ENCODE data around the gene AXL.
"Not testable (repeated sequence)": the region's sequence is repeated elsewhere in the genome, so short reads cannot be mapped to it uniquely, and the experiment has no call there.

The AXL gene

DNA sequence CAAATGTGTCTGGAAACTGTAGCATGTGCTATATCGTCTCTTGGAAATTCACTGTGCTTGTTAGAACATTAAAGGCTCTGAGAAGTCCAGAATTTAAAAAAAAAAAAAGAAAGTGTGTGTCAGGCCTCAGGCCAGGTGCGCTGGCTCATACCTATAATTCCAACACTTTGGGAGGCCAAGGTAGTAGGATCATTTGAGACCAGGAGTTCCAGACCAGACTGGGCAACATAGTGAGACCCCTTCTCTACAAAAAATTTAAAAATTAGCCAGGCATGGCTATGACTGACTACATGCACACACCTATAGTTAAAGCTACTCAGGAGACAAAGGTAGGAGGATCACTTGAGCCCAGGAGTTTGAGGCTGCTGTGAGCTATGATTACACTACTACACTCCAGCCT lies 50.0 kb downstream of the AXL start:
- in situ Hi-C loops (cut with MboI; ENCODE audit: low sequenced_read_pairs) = loop anchor here (25.0 kb wide), 1 partner anchor 607 kb away; no protein-coding TSS in a partner anchor

GRCh38 chr19:41269571-41269970 lies 50.5 kb downstream of the AXL start:
- in situ Hi-C loops (cut with MboI; ENCODE audit: low sequenced_read_pairs) = loop anchor here (25.0 kb wide), 1 partner anchor 607 kb away; no protein-coding TSS in a partner anchor

GRCh38 chr19:41273076-41273475 lies 54.1 kb downstream of the AXL start:
- in situ Hi-C loops (cut with MboI; ENCODE audit: low sequenced_read_pairs) = loop anchor here (25.0 kb wide), 1 partner anchor 611 kb away; no protein-coding TSS in a partner anchor

- in situ Hi-C loops (cut with MboI; ENCODE audit: low sequenced_read_pairs) = loop anchor here (25.0 kb wide), 1 partner anchor 613 kb away; no protein-coding TSS in a partner anchor
Observed at GRCh38 chr19:41274802-41275201, 55.8 kb downstream of the AXL start.

DNA sequence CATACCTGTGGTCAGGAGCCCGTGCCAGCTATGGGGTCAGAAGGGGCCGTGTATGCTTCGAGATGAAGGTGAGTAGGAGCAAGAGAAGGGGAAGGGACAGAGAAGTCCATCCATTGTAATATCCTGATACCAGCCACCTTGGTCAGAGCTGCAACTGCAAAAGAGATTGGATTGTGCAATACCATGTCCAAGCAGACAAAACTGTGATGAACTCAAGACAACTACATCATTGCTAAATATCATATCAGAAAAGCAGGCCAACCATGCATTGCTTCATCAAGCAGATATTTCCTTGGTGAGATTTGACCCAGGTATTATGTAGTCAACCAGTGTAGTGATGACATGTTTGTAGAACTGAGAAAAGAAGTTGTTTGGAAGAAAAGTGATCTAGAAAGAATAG lies 57.2 kb downstream of the AXL start:
- in situ Hi-C loops (cut with MboI; ENCODE audit: low sequenced_read_pairs) = no loop called here

- in situ Hi-C loops (cut with MboI; ENCODE audit: low sequenced_read_pairs) = no loop called here
Observed at GRCh38 chr19:41278478-41278877, 59.5 kb downstream of the AXL start.

DNA sequence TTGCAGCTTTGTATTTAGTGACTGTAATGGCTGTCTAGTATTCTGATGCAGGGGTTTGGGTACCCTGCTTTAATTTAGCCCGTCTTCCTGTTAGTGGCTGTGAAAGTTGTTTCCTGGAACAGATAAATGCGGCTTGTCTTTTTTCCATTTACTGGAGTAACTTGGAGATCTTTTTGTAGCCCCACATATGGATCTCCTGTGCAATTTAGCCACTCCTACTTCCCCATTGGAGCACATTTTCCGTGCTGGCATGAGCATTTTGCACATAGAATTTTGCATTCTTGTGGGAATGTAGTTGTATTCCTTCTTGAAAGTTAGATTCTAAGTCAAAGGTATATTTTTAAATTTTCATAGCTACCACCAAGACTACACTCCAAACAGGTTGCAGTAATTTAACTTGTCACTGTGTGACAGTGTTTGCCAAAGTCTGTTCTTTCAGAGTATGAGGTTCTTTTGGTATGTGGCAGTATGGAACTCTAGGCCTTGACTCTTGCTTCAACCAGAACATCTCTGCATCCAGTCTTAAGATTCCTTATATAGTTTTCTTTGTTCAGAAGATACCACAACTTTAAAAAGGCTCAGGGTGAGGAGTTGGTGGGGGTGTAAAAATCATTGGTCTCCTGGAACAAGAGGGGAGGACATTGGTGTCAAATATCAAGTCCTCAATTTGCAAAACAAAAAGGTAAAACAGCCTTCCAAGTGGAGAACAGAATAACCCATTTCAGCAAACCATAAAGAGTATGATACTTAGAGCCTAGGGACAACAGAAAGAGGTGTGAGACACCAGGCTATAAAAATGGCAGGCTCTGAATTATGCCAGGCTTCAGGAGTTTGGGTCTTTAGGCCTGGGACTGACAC lies 69.9 kb downstream of the AXL start:
- in situ Hi-C loops (cut with MboI; ENCODE audit: low sequenced_read_pairs) = no loop called here

GRCh38 chr19:41289814-41290213 lies 70.8 kb downstream of the AXL start:
- in situ Hi-C loops (cut with MboI; ENCODE audit: low sequenced_read_pairs) = not testable (repeated sequence)

DNA sequence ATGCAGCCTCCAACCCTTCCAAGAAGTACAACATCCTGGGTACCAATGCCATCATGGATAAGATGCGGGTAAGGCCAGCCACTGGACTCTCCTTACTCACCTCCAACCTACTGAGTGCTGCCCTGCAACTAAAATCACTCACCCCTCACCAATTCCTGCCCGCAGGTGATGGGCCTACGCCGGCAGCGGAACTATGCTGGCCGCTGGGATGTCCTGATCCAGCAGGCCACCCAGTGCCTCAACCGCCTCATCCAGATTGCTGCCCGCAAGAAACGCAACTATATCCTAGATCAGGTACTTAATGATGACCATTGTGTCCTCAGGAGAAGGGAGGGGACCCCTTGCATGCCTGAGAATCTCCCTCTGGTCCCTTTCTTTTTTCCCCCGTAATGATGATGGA lies 75.4 kb downstream of the AXL start:
- in situ Hi-C loops (cut with MboI; ENCODE audit: low sequenced_read_pairs) = no loop called here

DNA sequence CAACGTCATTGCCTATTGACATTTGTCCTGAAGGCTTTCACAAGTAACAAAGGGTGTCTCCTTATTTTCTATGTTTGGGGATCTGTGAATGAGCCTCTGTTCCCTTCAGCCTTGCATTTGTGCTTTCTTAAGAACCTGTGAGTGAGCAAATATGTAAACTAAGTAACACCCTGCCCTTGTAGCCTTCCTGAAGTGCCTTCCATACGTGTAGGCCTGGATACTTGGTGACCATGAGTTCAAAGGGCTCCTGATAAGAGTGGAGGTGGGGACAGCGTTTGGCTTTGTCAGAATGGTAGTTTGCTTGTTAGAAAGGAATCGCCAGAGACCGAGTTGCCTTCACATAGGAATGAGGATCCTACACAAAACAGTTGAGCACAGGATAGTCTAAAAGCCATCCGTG lies 76.5 kb downstream of the AXL start:
- in situ Hi-C loops (cut with MboI; ENCODE audit: low sequenced_read_pairs) = no loop called here

DNA sequence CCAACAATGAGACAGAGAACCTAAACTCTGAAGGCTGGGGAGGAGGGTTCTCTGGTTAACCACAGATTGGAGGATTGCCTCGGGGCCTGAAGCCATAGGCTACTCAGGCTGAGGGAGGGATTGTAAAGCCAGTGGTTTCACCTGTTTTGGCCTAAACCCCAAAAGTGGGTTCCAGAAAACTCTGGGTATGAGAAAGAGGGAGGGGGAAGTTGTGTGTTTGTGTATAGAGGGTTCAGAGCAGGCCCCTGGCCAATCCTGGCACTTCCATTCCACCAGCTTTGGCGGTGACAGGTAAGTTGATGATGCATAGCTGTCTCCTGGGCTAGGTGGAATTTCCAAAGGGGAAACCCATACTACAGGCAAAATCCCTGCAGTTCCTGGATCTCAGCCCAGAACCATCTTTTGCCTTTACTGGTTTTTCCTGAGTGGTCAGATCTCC lies 77.4 kb downstream of the AXL start:
- in situ Hi-C loops (cut with MboI; ENCODE audit: low sequenced_read_pairs) = no loop called here

- in situ Hi-C loops (cut with MboI; ENCODE audit: low sequenced_read_pairs) = no loop called here
Observed at GRCh38 chr19:41297628-41298347, 78.8 kb downstream of the AXL start.

- in situ Hi-C loops (cut with MboI; ENCODE audit: low sequenced_read_pairs) = no loop called here
Observed at GRCh38 chr19:41298348-41298964, 79.4 kb downstream of the AXL start.

DNA sequence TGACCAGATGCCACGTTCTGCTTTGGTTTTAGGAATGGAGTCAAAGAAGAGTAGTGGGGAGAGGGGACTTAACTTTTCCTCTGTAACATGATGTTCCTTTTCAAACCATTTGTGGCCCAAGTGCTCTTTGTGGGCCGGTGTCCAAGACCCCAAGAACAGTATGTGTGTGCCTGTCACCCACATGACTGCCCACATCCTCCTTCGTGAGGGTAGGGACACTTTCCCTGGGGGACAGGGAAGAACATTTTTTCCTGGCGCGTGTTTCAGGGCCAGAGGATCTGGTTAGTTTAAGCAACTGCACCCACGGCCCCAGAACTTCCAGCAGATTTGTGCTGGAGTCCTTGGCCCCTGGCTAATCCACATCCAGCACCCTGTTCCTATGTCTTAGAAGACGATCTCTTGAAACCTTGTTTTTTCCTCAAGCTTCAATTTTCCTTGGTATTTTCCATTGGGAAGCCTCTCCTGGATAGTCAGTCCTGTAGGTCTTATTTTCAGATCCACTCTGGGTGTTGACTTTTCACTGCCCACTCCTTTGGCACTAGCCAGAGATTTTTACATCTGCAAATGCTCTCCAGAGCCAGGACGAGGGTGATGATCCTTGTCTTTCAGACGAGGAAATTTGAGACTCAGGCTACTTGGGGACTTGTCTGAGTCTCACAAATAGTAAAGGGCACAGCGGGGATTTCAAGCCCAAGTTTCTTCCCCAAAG lies 80.2 kb downstream of the AXL start:
- in situ Hi-C loops (cut with MboI; ENCODE audit: low sequenced_read_pairs) = no loop called here

GRCh38 chr19:41299755-41300089 lies 80.7 kb downstream of the AXL start:
- in situ Hi-C loops (cut with MboI; ENCODE audit: low sequenced_read_pairs) = no loop called here

GRCh38 chr19:41300555-41300954 lies 81.5 kb downstream of the AXL start:
- in situ Hi-C loops (cut with MboI; ENCODE audit: low sequenced_read_pairs) = no loop called here

- in situ Hi-C loops (cut with MboI; ENCODE audit: low sequenced_read_pairs) = no loop called here
Observed at GRCh38 chr19:41302624-41303351, 83.8 kb downstream of the AXL start.

DNA sequence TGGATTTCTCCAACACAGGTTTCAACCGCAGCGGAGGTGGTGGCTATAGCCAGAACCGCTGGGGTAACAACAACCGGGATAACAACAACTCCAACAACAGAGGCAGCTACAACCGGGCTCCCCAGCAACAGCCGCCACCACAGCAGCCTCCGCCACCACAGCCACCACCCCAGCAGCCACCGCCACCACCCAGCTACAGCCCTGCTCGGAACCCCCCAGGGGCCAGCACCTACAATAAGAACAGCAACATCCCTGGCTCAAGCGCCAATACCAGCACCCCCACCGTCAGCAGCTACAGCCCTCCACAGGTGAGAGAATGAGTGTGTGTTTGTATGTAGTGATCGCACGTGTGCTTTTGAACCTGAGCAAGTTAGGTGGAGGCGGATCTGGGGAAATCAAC lies 84.9 kb downstream of the AXL start:
- in situ Hi-C loops (cut with MboI; ENCODE audit: low sequenced_read_pairs) = no loop called here

GRCh38 chr19:41304706-41305483 lies 85.9 kb downstream of the AXL start:
- in situ Hi-C loops (cut with MboI; ENCODE audit: low sequenced_read_pairs) = no loop called here
